ENCODE measurements around the gene DLG1.

The DLG1 gene

GRCh38 chr3:197171481-197172067 lies 126.8 kb downstream of the DLG1 start:
- no peak for FAIRE-seq

GRCh38 chr3:197169028-197169427 lies 129.4 kb downstream of the DLG1 start:
- FAIRE-seq = no peak

GRCh38 chr3:197168606-197169005 lies 129.8 kb downstream of the DLG1 start:
- no peak for FAIRE-seq

DNA sequence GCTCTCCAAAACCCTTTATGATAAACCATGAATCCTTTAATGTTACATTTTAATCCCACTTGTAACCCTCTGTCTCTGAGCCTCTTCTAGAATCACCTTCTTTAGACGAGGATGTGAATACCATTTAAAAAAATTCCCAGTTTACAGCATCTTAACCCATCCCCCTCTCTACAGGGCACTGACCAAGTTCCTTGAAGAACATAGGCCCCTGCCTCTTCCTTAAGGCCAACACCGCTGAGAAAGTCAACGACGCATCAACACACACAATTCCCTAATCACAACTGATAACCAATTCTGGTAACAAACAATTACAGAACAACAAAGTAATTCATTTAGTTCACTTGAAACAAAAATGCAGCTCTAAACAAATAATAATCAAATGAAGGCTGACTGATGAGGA lies 130.3 kb downstream of the DLG1 start:
- no peak for FAIRE-seq

- no peak for FAIRE-seq
Measured at GRCh38 chr3:197167549-197167948, 130.9 kb downstream of the DLG1 start.

- no peak for FAIRE-seq
Measured at GRCh38 chr3:197165890-197166289, 132.5 kb downstream of the DLG1 start.

GRCh38 chr3:197155046-197155445 lies 143.4 kb downstream of the DLG1 start:
- FAIRE-seq = no peak

DNA sequence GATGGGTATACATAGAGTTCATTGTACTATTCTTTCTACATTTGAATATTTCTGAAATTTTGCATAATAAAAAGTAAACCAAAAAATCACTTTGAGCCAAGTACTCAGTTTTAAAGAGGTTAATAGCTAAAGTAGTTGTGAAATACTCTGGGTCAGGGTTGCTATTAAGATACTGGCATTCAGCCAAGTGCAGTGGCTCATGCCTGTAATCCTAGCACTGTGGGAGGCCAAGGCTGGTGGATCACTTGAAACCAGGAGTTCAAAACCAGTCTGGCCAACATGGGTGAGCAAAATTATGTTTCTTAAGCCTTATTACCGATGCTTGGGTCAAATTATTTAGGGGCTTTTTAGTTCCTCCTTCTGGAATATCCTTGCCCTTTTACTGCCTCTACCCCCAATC lies 146.8 kb downstream of the DLG1 start:
- no peak for FAIRE-seq

DNA sequence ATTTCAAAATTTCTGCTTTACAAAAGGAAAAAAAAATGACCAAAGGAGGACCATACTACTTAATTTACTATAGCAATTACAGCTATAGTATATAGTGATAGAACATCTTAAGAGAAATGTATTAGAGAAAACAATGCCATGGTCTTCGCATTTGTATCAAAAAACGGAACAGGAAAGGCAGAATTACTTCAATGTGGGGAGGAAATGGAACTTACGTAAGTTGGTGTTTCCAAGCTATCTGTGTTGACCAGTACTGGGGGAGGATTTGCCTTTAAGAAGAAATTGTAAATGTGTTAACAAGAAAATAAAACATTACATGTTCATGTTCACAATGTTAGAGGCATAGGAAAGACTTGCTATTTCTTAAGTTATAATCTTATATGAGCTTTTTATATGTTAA lies 148.9 kb downstream of the DLG1 start:
- no peak for FAIRE-seq

- FAIRE-seq = no peak
Measured at GRCh38 chr3:197144188-197144587, 154.2 kb downstream of the DLG1 start.

DNA sequence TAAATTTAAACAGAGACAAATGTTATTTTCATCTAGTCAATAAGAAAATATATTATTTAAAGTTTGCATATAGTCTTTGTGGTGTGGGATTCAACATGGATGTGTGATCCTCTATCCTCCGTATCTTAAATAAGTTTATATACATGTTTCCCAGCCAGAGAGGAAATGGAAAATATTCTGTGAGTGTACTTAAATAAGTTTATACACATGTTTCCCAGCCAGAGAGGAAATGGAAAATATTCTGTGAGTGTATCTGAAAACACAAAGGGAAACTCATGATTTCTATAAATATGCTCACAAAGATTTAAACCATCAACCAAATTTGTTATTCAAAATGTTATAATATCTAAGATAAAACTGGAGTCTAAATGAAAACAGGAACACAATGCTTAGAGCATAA lies 158.8 kb downstream of the DLG1 start:
- no peak for FAIRE-seq

- no peak for FAIRE-seq
Measured at GRCh38 chr3:197137751-197138150, 160.7 kb downstream of the DLG1 start.

DNA sequence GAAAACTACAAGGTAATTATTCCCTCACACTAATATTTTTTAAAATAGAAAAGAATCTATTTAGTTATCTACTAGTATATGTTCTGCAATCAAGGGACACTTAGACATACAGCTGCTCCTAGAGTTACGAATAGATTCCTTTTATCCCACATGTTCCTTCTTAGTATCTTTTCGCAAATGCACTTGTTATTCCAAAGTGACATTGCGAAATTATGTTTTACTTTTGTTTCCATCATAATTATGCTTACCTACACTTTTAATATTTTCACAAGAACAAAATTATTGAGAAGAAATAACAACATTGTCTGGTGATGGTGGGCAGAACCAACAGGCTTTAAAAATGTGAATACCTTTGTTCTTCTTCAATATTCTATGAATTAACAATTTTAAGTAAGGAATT lies 161.7 kb downstream of the DLG1 start:
- no peak for FAIRE-seq

GRCh38 chr3:197135212-197135611 lies 163.2 kb downstream of the DLG1 start:
- FAIRE-seq = no peak

GRCh38 chr3:197132916-197133530 lies 165.4 kb downstream of the DLG1 start:
- FAIRE-seq = no peak

DNA sequence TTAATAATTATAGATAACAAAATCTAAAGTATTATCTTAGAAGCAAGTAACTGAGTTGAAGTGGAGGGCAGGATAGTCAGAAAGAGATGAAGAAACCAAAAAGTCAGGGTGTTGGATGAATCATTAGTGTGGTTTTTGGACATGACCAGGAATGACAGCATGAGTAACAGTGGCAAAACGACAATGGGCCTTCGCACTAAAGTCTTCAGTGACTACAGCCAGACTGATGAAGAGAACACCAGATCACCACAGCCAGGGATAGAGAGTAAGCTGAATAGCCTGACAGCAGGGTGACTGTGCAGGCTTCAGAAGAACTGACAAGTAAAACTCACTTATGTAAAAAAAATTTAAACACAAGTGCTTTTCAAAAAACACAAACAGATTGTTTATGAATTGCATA lies 172.8 kb downstream of the DLG1 start:
- no peak for FAIRE-seq

- FAIRE-seq = no peak
Measured at GRCh38 chr3:197124713-197125112, 173.7 kb downstream of the DLG1 start.

DNA sequence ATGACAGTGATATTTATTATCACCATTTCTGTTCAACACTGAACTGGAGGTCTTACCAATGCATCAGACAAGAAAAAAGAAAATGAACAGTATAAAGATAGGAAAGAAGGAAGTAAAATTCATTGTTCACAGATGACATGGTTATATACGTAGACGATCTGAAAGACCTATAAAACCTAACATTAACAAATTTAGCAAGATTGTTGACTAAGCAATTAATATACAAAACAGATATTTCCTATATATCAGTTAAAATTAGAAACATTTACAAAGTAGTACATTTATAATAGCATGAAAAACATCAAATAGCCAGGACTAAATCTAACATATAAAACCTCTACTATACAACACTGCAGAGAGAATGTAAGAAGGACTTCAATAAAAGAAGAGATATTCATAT lies 176.0 kb downstream of the DLG1 start:
- no peak for FAIRE-seq

DNA sequence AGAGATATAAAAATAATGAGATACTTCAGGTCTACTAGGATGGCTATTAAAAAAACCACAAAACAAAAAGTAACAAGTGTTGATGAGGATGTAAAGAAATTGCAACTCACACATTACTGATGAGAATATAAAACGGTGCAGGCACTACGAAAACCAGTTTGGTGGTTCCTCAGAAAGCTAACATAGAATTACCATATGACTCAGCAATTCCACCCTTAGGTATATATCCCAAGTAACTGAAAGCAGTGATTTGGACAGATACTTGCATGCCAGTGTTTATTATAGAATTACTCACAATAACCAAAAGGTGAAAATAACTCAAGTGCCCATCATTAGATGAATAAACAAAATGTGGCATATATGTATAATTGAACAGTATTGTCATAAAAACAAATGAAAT lies 181.3 kb downstream of the DLG1 start:
- FAIRE-seq = no peak

- FAIRE-seq = no peak
Measured at GRCh38 chr3:197114007-197114406, 184.4 kb downstream of the DLG1 start.

GRCh38 chr3:197111685-197112084 lies 186.7 kb downstream of the DLG1 start:
- no peak for FAIRE-seq

DNA sequence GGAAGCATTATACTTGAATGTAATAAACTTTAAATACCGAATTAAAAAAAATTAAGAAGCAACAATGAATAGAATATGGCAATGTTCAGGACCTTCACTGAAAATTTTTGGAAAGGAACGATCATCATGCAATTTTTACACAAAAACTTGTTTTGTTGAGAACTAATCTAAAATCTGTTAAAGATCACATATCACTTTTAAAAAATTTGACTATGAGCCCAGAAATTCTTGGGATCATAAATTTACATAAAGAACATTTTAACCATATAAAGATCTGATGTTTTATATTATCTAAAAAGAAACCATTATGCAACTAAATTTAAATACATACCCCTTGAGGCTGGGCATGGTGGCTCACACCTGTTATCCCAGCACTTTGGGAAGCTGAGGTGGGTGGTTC lies 192.6 kb downstream of the DLG1 start:
- FAIRE-seq = no peak

GRCh38 chr3:197104738-197105137 lies 193.7 kb downstream of the DLG1 start:
- no peak for FAIRE-seq

DNA sequence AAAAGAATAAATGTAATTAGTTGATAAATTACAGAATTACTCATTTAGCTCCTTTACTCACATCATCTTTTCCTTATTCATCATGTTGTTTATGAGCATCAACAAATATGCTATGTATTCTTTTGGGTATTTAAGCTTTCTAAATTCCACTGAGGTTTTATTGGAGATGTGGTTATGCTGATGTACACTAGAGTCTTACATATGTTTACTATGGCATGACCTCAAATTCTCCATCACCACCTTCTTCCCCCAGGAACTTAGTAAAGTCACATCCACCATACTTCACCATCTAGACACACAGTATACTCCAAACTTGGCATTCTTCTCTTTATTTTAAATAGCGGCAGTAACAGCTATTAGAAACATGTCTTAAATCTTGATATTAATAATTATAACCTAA lies 194.6 kb downstream of the DLG1 start:
- FAIRE-seq = no peak

GRCh38 chr3:197093871-197094270 lies 204.5 kb downstream of the DLG1 start:
- no peak for FAIRE-seq

Data from endometrium (tissue), 2 donors.